H9 (cell line): Measurements from ENCODE around the gene C1orf198. TPM values are rescaled to one million over a fixed set of nuclear protein-coding genes. Genes with fewer than 3 reads are reported as not detected.

Experiments
- DNase-seq: peaks from one replicate; pipeline ENCODE4 v3.0.0-alpha.2; 2017
- H2AFZ ChIP-seq: one replicate; pipeline ENCODE4 v1.6.1; 2013; ENCODE audit warnings: mild to moderate bottlenecking, low read length, control low read depth, moderate library complexity
- H2AK5ac ChIP-seq: 2 replicates; pipeline ENCODE4 v1.6.1; 2013; ENCODE audit warnings: low read length, control low read depth, mixed read lengths; ENCODE audit not compliant: insufficient read length
- H2BK120ac ChIP-seq: one replicate; pipeline ENCODE4 v1.6.1; 2013; ENCODE audit warnings: low read depth, mild to moderate bottlenecking, low read length, control low read depth, inconsistent platforms; ENCODE audit not compliant: poor library complexity, severe bottlenecking
- H2BK12ac ChIP-seq: 2 replicates; pipeline ENCODE4 v1.6.1; 2013; ENCODE audit warnings: low read length, control low read depth, mixed read lengths, low read depth; ENCODE audit not compliant: insufficient read length
- H2BK15ac ChIP-seq: 2 replicates; pipeline ENCODE4 v1.6.1; 2013; ENCODE audit warnings: low read depth, low read length, control low read depth
- H2BK20ac ChIP-seq: one replicate; pipeline ENCODE4 v1.6.1; 2013; ENCODE audit warnings: low read depth, mild to moderate bottlenecking, low read length, control low read depth, inconsistent platforms; ENCODE audit not compliant: poor library complexity, severe bottlenecking
- H2BK5ac ChIP-seq: 2 replicates; pipeline ENCODE4 v1.6.1; 2013; ENCODE audit warnings: low read length, control low read depth, mixed read lengths; ENCODE audit not compliant: insufficient read length
- H3K14ac ChIP-seq: 2 replicates; pipeline ENCODE4 v1.6.1; 2013; ENCODE audit warnings: low read length, control low read depth; ENCODE audit not compliant: insufficient read depth
- H3K18ac ChIP-seq: 2 replicates; pipeline ENCODE4 v1.6.1; 2013; ENCODE audit warnings: low read depth, mild to moderate bottlenecking, mixed read lengths, low read length, control low read depth; ENCODE audit not compliant: insufficient read length
- H3K23ac ChIP-seq: 2 replicates; pipeline ENCODE4 v1.6.1; 2013; ENCODE audit warnings: low read length, control low read depth, mixed read lengths, low read depth; ENCODE audit not compliant: insufficient read length
- H3K23me2 ChIP-seq: 2 replicates; pipeline ENCODE4 v1.6.1; 2013; ENCODE audit warnings: low read depth, mild to moderate bottlenecking, mixed read lengths, low read length, control low read depth; ENCODE audit not compliant: insufficient read length, poor library complexity, severe bottlenecking
- H3K27ac ChIP-seq: 2 replicates; pipeline ENCODE4 v1.5.1; 2013; ENCODE audit warnings: low read length, control low read depth, mixed read lengths, low read depth; ENCODE audit not compliant: insufficient read length
- H3K27me3 ChIP-seq: 2 replicates; pipeline ENCODE4 v1.6.1; 2013; ENCODE audit warnings: low read length, control low read depth, inconsistent platforms; ENCODE audit not compliant: insufficient read depth
- H3K4ac ChIP-seq: 2 replicates; pipeline ENCODE4 v1.6.1; 2013; ENCODE audit warnings: low read depth, mild to moderate bottlenecking, control low read depth, inconsistent platforms, low read length, moderate library complexity
- H3K4me1 ChIP-seq: 2 replicates; pipeline ENCODE4 v1.6.1; 2013; ENCODE audit warnings: low read length, control low read depth, inconsistent platforms; ENCODE audit not compliant: insufficient read depth
- H3K4me2 ChIP-seq: 2 replicates; pipeline ENCODE4 v1.6.1; 2013; ENCODE audit warnings: low read length, control low read depth, mixed read lengths; ENCODE audit not compliant: insufficient read length, insufficient read depth
- H3K56ac ChIP-seq: 2 replicates; pipeline ENCODE4 v1.6.1; 2013; ENCODE audit warnings: low read depth, mild to moderate bottlenecking, mixed read lengths, low read length, control low read depth; ENCODE audit not compliant: insufficient read length
- H3K79me1 ChIP-seq: 2 replicates; pipeline ENCODE4 v1.6.1; 2013; ENCODE audit warnings: low read depth, mild to moderate bottlenecking, moderate library complexity, low read length, control low read depth, inconsistent platforms; ENCODE audit not compliant: insufficient read depth, poor library complexity, severe bottlenecking
- H3K79me2 ChIP-seq: 2 replicates; pipeline ENCODE4 v1.6.1; 2013; ENCODE audit warnings: low read length, control low read depth, inconsistent platforms; ENCODE audit not compliant: insufficient read depth
- H3K9ac ChIP-seq: 2 replicates; pipeline ENCODE4 v1.6.1; 2013; ENCODE audit warnings: low read length, control low read depth, mixed read lengths; ENCODE audit not compliant: insufficient read length; ENCODE audit errors: extremely low read depth
- H3K9me3 ChIP-seq: one replicate; pipeline ENCODE4 v1.6.1; 2013; ENCODE audit warnings: low read depth, low read length, inconsistent platforms; ENCODE audit not compliant: control insufficient read depth
- H3T11ph ChIP-seq: one replicate; pipeline ENCODE4 v1.6.1; 2013; ENCODE audit warnings: mild to moderate bottlenecking, low read length, control low read depth, inconsistent platforms
- H4K20me1 ChIP-seq: one replicate; pipeline ENCODE4 v1.6.1; 2013; ENCODE audit not compliant: control insufficient read depth, insufficient read length, insufficient read depth
- H4K5ac ChIP-seq: 2 replicates; pipeline ENCODE4 v1.6.1; 2013; ENCODE audit warnings: low read depth, mild to moderate bottlenecking, mixed read lengths, low read length, control low read depth; ENCODE audit not compliant: insufficient read length
- H4K8ac ChIP-seq: replicated peaks from 2 replicates; pipeline ENCODE4 v1.6.1; 2013; ENCODE audit warnings: low read length, control low read depth, mixed read lengths, low read depth; ENCODE audit not compliant: insufficient read length
- H4K91ac ChIP-seq: 2 replicates; pipeline ENCODE4 v1.6.1; 2013; ENCODE audit warnings: low read depth, mild to moderate bottlenecking, moderate library complexity, mixed read lengths, low read length, control low read depth; ENCODE audit not compliant: insufficient read length
- H3K27ac Mint-ChIP-seq, 3 experiments: 2 replicates in 2 of 3; 3 replicates in 1 of 3; pipeline ENCODE4 v1.8.0; 2020 to 2021; ENCODE audit warnings: mixed read lengths in 3 of 3, mild to moderate bottlenecking in 1 of 3, moderate library complexity in 1 of 3
- H3K27me3 Mint-ChIP-seq: 2 replicates; pipeline ENCODE4 v1.8.0; 2021; ENCODE audit warnings: low read depth, mild to moderate bottlenecking, moderate library complexity, mixed read lengths
- H3K36me3 Mint-ChIP-seq, 3 experiments: 2 replicates in 2 of 3; 3 replicates in 1 of 3; pipeline ENCODE4 v1.8.0; 2020 to 2021; ENCODE audit warnings: low read depth in 3 of 3, mixed read lengths in 3 of 3; ENCODE audit not compliant: insufficient read depth in 1 of 3
- H3K4me1 Mint-ChIP-seq, 2 experiments: 2 replicates each; pipeline ENCODE4 v1.8.0; 2020; ENCODE audit warnings: mixed read lengths in 2 of 2
- H3K4me3 Mint-ChIP-seq, 2 experiments: 2 replicates in 1 of 2; 3 replicates in 1 of 2; pipeline ENCODE4 v1.8.0; 2020 to 2021; ENCODE audit warnings: mild to moderate bottlenecking in 2 of 2, mixed read lengths in 2 of 2, moderate library complexity in 1 of 2
- H3K9me3 Mint-ChIP-seq, 2 experiments: 2 replicates in 1 of 2; 3 replicates in 1 of 2; pipeline ENCODE4 v1.8.0; 2020; ENCODE audit warnings: mild to moderate bottlenecking in 2 of 2, mixed read lengths in 2 of 2, moderate library complexity in 1 of 2
- CTCF ChIP-seq: fragments of 200-600 bp; sonication (generic); conservative IDR thresholded peaks from 3 replicates; pipeline ENCODE4 v1.8.0; 2021; ENCODE audit warnings: antibody characterized with exemption, mild to moderate bottlenecking
- WGBS: extraction: QIAGEN DNeasy Blood & Tissue Kit; methylation state at CpG from one replicate; pipeline ENCODE4 v1.1.7; 2013; ENCODE audit warnings: missing lambda C conversion rate, low lambda C conversion rate, mixed read lengths; ENCODE audit not compliant: insufficient read length; ENCODE audit errors: extremely low coverage; 5-methylcytosine and 5-hydroxymethylcytosine counted together
- total RNA-seq: library from RNA; stranded (reverse); gene quantifications from 2 replicates; pipeline ENCODE4 v1.2.1, GENCODE V29; 2021

The C1orf198 gene
- total RNA-seq, 1 experiment from 2014 or later: 28.9 TPM

GRCh38 chr1:230849451-230850224 lies 18.7 kb downstream of the C1orf198 start:
- no peak overlapping the region for H2AK5ac ChIP-seq
- H4K5ac ChIP-seq: no peak overlapping the region
- H2BK20ac ChIP-seq: no peak overlapping the region
- H2BK5ac ChIP-seq: no peak overlapping the region
- no peaks in the 10 kb centered on the region for H3K23me2 ChIP-seq
- no peak for DNase-seq
- H3K23ac ChIP-seq: no peak overlapping the region
- WGBS: no CpG with 5 or more reads among the region's 14 CpGs
- Mint-ChIP-seq H3K27me3 (no peaks in the 10 kb centered on the region), H3K27ac (no peak overlapping the region), H3K36me3 (peaks cover 26 to 30% (median 30%) of the 10 kb centered on the region in 3 experiments), H3K4me1 (peaks cover 18 to 27% of the 10 kb centered on the region in 2 experiments), H3K4me3 (no peak overlapping the region), H3K9me3 (peaks cover 0 to 3% of the 10 kb centered on the region in 2 experiments; a peak in 1 of 5 replicates)
- no peak overlapping the region for H4K8ac ChIP-seq
- no peaks in the 10 kb centered on the region for H3K79me1 ChIP-seq
- no peak overlapping the region for H3K27ac ChIP-seq
- no peak overlapping the region for H3K14ac ChIP-seq
- H3K27me3 ChIP-seq: no peaks in the 10 kb centered on the region
- no peak overlapping the region for H3K18ac ChIP-seq
- no peaks in the 10 kb centered on the region for H4K20me1 ChIP-seq
- H3K79me2 ChIP-seq: no peaks in the 10 kb centered on the region
- H3K9me3 ChIP-seq: no peaks in the 10 kb centered on the region
- H3K56ac ChIP-seq: no peak overlapping the region
- no peak overlapping the region for H3T11ph ChIP-seq
- H2BK12ac ChIP-seq: no peak overlapping the region
- no peak overlapping the region for H2AFZ ChIP-seq
- no peak overlapping the region for H3K4me2 ChIP-seq
- no peak overlapping the region for H3K9ac ChIP-seq
- H2BK120ac ChIP-seq: no peak overlapping the region
- no peak overlapping the region for H2BK15ac ChIP-seq
- peaks cover 3% of the 10 kb centered on the region; the same call in 1 of the 2 replicates for H3K4me1 ChIP-seq
- H3K4ac ChIP-seq: no peak overlapping the region
- H4K91ac ChIP-seq: no peak overlapping the region
- TF ChIP-seq CTCF: no peak
